Measurements from ENCODE around the gene ECHS1. TPM values are rescaled to one million over a fixed set of nuclear protein-coding genes. Genes with fewer than 3 reads are reported as not detected.

Gene ECHS1
- total RNA-seq, 1 experiment from 2014 or later = 90.7 TPM

- Histone ChIP-seq H3F3A (ENCODE audit: insufficient read depth, low read depth) (no peaks in the 10 kb centered on the region), H3K4me3 (no peak overlapping the region), H3K79me2 (ENCODE audit: low read depth) (no peaks in the 10 kb centered on the region), H3K36me3 (ENCODE audit: low read depth) (no peaks in the 10 kb centered on the region), H2AFZ (no peak overlapping the region), H4K20me1 (ENCODE audit: insufficient read depth) (no peaks in the 10 kb centered on the region), H3K9me3 (ENCODE audit: insufficient read depth, low read depth) (no peaks in the 10 kb centered on the region), H3K27me3 (ENCODE audit: insufficient read depth, low read depth) (no peaks in the 10 kb centered on the region), H3K27ac (no peak overlapping the region), H3K4me2 (no peak overlapping the region), H3K9me2 (ENCODE audit: insufficient read depth) (no peaks in the 10 kb centered on the region), H3K4me1 (replicated peaks; ENCODE audit: insufficient read depth) (no peaks in the 10 kb centered on the region)
- CTCF ChIA-PET = no interaction called here
- no TSS peak for BruUV-seq (replicated peaks)
- TF ChIP-seq EZH2 (IDR thresholded peaks at IDR 0.05; ENCODE audit: low read depth) (no peak), CTCF (conservative IDR thresholded peaks at IDR 0.05) (no peak)
- POLR2A ChIA-PET (ENCODE audit: unreplicated experiment) = no interaction called here
- DNase-seq = no peak
- intact Hi-C loops (cut with micrococcal nuclease; ENCODE audit: unreplicated experiment) = no loop called here
Observed at GRCh38 chr10:133316266-133316665, 56.9 kb downstream of the ECHS1 start.

- H3K27me3 ChIP-seq (ENCODE audit: insufficient read depth, low read depth) = no peaks in the 10 kb centered on the region
- intact Hi-C loops (cut with micrococcal nuclease; ENCODE audit: unreplicated experiment) = no loop called here
- no peaks in the 10 kb centered on the region for H3K4me1 ChIP-seq (replicated peaks; ENCODE audit: insufficient read depth)
- no peaks in the 10 kb centered on the region for H3K36me3 ChIP-seq (ENCODE audit: low read depth)
- no peak overlapping the region for H3K27ac ChIP-seq
- no peaks in the 10 kb centered on the region for H4K20me1 ChIP-seq (ENCODE audit: insufficient read depth)
- H3K79me2 ChIP-seq (ENCODE audit: low read depth) = no peaks in the 10 kb centered on the region
- no peak for DNase-seq
- H3K4me2 ChIP-seq = no peak overlapping the region
- no peak overlapping the region for H2AFZ ChIP-seq
- no peak overlapping the region for H3K4me3 ChIP-seq
- TF ChIP-seq EZH2 (IDR thresholded peaks at IDR 0.05; ENCODE audit: low read depth) (no peak), CTCF (conservative IDR thresholded peaks at IDR 0.05) (no peak)
- no peaks in the 10 kb centered on the region for H3F3A ChIP-seq (ENCODE audit: insufficient read depth, low read depth)
- ChIA-PET CTCF (no interaction called here), POLR2A (ENCODE audit: unreplicated experiment) (no interaction called here)
- H3K9me3 ChIP-seq (ENCODE audit: insufficient read depth, low read depth) = no peaks in the 10 kb centered on the region
- H3K9me2 ChIP-seq (ENCODE audit: insufficient read depth) = no peaks in the 10 kb centered on the region
- BruUV-seq (replicated peaks) = no TSS peak
Observed at GRCh38 chr10:133315847-133316246, 57.3 kb downstream of the ECHS1 start.

- ChIA-PET POLR2A (ENCODE audit: unreplicated experiment) (no interaction called here), CTCF (no interaction called here)
- no TSS peak for BruUV-seq (replicated peaks)
- no peaks in the 10 kb centered on the region for H4K20me1 ChIP-seq (ENCODE audit: insufficient read depth)
- no peak overlapping the region for H3K4me2 ChIP-seq
- no peak overlapping the region for H3K4me3 ChIP-seq
- no peaks in the 10 kb centered on the region for H3K36me3 ChIP-seq (ENCODE audit: low read depth)
- no peaks in the 10 kb centered on the region for H3K27me3 ChIP-seq (ENCODE audit: insufficient read depth, low read depth)
- TF ChIP-seq CTCF (conservative IDR thresholded peaks at IDR 0.05) = no peak
- TF ChIP-seq EZH2 (IDR thresholded peaks at IDR 0.05; ENCODE audit: low read depth) = no peak
- no peaks in the 10 kb centered on the region for H3K4me1 ChIP-seq (replicated peaks; ENCODE audit: insufficient read depth)
- no peak for DNase-seq
- H3F3A ChIP-seq (ENCODE audit: insufficient read depth, low read depth) = no peaks in the 10 kb centered on the region
- no peak overlapping the region for H2AFZ ChIP-seq
- no peaks in the 10 kb centered on the region for H3K9me2 ChIP-seq (ENCODE audit: insufficient read depth)
- no peak overlapping the region for H3K27ac ChIP-seq
- H3K9me3 ChIP-seq (ENCODE audit: insufficient read depth, low read depth) = no peaks in the 10 kb centered on the region
- no peaks in the 10 kb centered on the region for H3K79me2 ChIP-seq (ENCODE audit: low read depth)
- intact Hi-C loops (cut with micrococcal nuclease; ENCODE audit: unreplicated experiment) = no loop called here
Observed at GRCh38 chr10:133314911-133315310, 58.2 kb downstream of the ECHS1 start.
